ENCODE data around the gene CLEC6A.

Gene CLEC6A

GRCh38 chr12:8519171-8519570, 63.4 kb downstream of the CLEC6A start:
- TF ChIP-seq, protein P1, sequence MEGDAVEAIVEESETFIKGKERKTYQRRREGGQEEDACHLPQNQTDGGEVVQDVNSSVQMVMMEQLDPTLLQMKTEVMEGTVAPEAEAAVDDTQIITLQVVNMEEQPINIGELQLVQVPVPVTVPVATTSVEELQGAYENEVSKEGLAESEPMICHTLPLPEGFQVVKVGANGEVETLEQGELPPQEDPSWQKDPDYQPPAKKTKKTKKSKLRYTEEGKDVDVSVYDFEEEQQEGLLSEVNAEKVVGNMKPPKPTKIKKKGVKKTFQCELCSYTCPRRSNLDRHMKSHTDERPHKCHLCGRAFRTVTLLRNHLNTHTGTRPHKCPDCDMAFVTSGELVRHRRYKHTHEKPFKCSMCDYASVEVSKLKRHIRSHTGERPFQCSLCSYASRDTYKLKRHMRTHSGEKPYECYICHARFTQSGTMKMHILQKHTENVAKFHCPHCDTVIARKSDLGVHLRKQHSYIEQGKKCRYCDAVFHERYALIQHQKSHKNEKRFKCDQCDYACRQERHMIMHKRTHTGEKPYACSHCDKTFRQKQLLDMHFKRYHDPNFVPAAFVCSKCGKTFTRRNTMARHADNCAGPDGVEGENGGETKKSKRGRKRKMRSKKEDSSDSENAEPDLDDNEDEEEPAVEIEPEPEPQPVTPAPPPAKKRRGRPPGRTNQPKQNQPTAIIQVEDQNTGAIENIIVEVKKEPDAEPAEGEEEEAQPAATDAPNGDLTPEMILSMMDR (IDR thresholded peaks at IDR 0.05; ENCODE audit: low read depth, low read length), result no peak
- TF ChIP-seq EZH2phosphoT487 (IDR thresholded peaks at IDR 0.05; ENCODE audit: low read depth), result no peak
- H3K27me3 ChIP-seq (ENCODE audit: low read depth, low read length), result peaks cover 19% of the 10 kb centered on the region
- H4K20me1 ChIP-seq (ENCODE audit: insufficient read depth, low read length), result no peaks in the 10 kb centered on the region
- no peaks in the 10 kb centered on the region for H3K9me3 ChIP-seq (ENCODE audit: insufficient read depth, low read length)
- H3K4me2 ChIP-seq (ENCODE audit: low read length), result peak overlapping the region; percentile 47
- no peaks in the 10 kb centered on the region for H3K79me2 ChIP-seq (ENCODE audit: low read length)
- no peaks in the 10 kb centered on the region for H3K36me3 ChIP-seq (replicated peaks; ENCODE audit: low read depth, low read length)
- H3K9ac ChIP-seq (ENCODE audit: low read length), result no peak overlapping the region
- H3K4me3 ChIP-seq (ENCODE audit: low read length), result no peak overlapping the region
- no peak overlapping the region for H3K27ac ChIP-seq (ENCODE audit: low read length)
- peaks cover 19% of the 10 kb centered on the region for H3K4me1 ChIP-seq (ENCODE audit: low read length)
- no peak overlapping the region; the same call in 1 of the 2 replicates for H2AFZ ChIP-seq (ENCODE audit: low read depth, low read length)

- Histone ChIP-seq H3K36me3 (replicated peaks; ENCODE audit: low read depth, low read length) (no peaks in the 10 kb centered on the region), H3K79me2 (ENCODE audit: low read length) (no peaks in the 10 kb centered on the region), H3K9ac (ENCODE audit: low read length) (no peak overlapping the region), H3K27me3 (ENCODE audit: low read depth, low read length) (0 out of 2 replicates have a peak, but pooled peaks cover 3% of the 10 kb centered on the region), H3K4me1 (ENCODE audit: low read length) (peaks cover 13% of the 10 kb centered on the region), H4K20me1 (ENCODE audit: insufficient read depth, low read length) (no peaks in the 10 kb centered on the region), H2AFZ (ENCODE audit: low read depth, low read length) (no peak overlapping the region), H3K4me2 (ENCODE audit: low read length) (no peak overlapping the region), H3K4me3 (ENCODE audit: low read length) (no peak overlapping the region), H3K27ac (ENCODE audit: low read length) (no peak overlapping the region), H3K9me3 (ENCODE audit: insufficient read depth, low read length) (no peaks in the 10 kb centered on the region)
- TF ChIP-seq EZH2phosphoT487 (IDR thresholded peaks at IDR 0.05; ENCODE audit: low read depth), result no peak
- TF ChIP-seq, protein P1 (IDR thresholded peaks at IDR 0.05; ENCODE audit: low read depth, low read length), result no peak
Observed at GRCh38 chr12:8527250-8528130, 71.7 kb downstream of the CLEC6A start.

Measured in OCI-LY3 (cell line).